ENCODE results near the gene EXOC7.

EXOC7 gene

DNA sequence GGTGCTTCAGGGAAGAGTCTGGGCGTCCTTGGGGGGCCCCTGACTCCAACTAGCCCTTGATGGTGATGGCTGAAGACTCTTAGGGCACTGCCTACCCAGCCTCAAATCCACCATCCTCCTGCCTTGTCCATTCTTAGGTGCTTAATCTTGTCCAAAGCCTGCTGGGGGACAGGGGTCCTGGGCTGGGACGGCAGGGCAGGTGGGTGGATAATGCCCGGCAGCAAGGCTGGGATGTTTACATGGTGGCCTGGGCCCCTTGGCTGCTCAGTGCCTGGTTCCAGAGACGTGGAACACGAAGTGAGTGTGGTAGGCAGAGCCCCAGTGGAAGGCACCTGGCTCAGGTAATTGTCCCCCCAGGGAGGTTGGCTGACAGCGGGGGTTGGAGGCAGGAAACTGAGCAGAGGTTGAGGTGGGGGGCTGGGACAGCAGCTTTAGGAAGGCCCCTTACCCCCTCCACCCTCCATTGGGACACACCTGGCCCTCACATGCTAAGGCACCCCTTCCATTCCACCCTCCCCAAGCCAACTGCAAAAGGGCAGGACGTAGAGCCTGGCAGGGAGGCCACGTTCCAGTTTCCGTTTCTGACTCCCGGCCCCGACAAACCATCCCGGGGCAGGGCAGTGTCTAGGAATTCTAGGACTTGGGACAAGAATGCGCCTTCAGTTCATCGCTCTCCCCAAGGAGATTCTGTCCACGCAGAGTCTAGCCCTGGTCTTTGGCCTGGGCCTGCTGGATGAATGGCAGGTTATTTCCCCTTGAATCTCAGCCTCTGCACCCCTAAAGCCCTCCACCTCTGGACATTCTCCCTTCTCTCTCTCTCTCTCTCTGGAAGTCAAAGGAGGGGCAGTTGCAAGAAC lies 35.5 kb upstream of the EXOC7 start:
- no peak for DNase-seq (ENCODE audit: low read depth in 2 of 2)

DNA sequence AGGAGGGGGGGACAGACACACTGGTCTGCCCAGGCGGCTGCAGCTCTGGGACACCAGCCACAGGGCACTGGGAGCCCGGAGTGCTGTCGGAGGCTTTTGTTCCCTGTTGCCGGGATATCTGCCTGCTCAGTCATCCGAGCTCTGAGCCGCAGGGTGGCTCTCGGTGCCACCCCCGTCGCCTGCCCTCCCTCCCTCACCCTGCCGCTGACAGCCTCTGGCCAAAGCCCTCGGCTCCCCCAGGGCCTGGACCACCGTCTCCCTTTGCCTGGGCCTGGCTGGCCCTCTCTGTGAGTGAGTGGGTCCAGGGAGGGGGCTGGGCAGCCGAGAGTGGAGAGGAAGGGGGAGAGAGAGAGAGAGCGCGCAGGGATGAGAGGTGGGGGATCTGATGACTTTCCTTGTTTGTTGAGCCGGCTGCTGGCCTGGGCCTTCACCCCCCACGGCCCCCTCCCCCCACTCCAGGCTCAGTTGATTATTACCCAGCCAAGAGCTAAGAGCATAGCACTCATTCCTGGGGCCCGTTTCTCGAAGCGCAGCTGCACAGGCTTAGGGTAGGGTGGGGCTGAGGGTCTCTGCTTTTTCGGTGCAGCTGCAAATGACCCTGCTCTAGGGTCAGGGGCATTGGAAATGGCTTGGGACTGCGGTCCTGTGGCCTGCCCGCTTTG lies 34.8 kb upstream of the EXOC7 start:
- DNase-seq (ENCODE audit: low read depth in 2 of 2): no peak

DNA sequence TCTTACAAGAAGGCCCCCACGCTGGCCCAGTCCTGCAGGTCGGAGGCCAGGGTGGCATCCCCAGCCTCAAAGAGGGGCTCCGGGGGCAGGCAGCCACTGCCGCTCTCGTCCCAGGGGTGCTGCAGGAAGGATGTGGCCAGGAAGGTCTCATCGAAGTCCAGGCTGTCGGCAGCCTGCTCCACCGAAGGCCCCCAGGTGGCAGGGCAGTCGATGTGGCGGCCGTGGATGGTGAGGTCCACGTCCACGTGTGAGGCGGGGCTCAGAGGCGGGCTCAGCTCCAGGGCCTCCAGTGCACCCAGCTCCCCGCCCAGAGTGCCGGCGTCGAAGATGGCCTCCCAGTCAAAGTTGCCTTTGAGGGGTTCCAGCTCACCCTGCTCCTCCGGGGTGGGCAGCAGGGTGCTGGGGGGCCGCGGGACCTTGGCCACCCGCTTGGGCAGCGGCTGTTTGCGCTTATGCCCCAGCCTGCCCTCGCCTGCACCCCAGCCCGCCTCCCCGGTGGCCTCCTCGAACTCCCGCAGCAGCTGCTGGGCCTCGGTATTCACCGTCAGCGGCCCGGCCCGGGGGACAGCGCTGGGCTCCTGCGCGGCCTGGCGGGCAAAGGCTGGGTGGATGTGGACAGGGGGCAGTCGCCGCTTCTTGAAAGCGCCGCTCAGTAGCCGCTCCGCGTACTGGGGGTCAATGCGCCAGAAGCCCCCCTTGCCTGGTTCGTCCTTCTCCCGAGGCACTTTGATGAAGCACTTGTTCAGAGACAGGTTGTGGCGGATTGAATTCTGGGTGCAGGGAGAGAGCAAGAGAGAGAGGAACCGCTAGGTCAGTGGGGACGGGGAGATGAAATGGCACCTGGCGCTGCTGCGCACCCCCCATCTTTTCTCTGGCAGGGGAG lies 34.0 kb upstream of the EXOC7 start:
- DNase-seq (ENCODE audit: low read depth in 2 of 2): no peak

- DNase-seq (ENCODE audit: low read depth in 2 of 2): no peak
Measured at GRCh38 chr17:76137001-76137350, 33.4 kb upstream of the EXOC7 start.

DNA sequence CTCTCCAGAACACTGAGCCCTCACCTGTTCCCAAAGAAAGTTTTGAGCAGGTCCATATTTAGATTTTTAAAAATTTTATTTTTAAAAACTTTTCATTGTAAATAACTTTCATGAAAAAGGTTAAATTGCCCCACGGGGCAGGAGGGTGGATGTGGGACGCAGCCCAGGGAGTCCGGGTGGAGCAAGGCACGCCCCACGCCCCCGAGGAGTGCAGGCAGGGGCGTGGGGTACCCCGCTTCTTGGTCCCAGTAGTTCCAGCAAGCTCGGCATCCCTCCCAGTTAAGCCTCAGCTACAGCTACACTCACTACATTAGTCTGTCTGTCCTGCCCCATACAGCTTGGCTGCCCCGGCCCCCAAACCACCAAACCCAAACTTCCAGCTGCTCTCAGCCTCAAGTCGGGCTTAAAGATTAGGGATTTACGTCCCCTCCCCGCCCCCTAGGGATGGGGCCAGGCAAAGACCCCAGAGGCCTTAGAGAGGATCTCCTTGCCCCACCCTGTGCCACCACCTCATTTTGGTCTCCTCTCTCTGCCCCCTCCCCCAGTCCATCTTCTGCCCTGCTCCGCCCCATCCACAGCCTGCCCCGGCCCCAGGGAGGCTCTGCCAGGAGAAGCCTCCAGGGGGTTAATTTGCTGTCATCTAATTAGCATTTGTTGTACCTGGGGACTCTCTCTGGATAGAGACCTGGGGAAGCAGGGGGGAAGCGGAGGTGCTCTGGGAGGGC lies 32.9 kb upstream of the EXOC7 start:
- no peak for DNase-seq (ENCODE audit: low read depth in 2 of 2)

DNA sequence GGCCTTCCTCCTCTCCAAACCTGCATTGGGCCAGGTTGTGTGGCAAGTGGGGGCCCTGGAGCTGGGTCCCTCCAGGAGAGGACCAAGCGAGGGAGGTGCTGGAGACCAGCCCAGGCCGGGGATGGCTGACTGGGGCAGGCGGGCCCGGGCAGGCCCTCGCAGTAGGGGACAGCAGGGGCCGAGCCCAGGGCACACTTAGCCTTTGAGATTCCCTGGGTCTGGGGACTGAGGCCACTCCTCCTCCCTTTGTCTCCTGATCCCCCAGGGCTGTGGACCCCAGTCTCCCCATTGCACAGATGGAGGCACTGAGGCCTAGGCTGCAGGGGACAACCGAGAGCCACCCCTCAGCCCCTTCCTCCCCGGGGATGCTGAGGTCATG lies 32.2 kb upstream of the EXOC7 start:
- no peak for DNase-seq (ENCODE audit: low read depth in 2 of 2)

DNA sequence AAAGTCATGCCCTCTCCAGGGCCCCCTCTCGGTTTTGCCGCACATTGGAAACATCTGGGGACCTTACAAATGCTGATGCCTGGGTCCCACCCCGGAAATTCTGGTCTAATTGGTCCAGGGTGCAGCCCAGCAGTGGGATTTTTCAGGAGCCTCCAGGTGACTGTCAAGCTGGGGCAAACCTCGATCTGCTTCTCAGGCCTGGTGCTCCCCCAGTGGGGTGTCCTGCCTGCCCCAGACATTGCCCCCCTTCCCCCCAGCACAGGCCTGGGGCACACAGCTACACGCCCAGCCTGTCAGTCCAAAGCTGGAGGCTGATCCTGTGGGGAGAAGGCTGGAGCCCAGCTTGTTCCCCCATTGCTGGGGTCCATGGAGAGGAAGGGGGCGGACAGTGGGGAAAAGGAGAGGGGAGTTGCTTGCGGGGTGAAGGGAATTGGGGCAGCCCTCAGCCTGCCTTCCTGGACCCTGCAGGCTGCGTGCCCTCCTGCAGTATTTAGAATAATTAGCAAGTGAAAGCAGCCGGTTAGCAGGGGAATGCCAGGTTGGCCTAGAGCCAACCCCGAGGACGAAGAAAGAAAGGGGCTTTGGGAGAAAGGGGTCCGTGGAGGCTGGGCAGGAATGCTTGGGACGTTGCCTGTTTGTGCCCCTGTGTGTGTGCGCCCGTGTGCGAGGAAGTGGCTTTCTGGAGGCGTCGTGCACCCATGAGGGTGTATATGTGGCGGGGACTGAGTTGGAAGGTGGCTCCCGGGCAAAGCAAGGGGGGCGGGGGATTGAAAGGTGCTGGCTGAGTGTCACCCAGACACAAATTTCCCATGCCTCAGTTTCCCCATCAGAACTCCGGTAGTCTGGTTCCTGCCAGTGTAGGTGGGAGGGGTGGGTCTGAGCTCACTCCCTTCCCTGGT lies 31.6 kb upstream of the EXOC7 start:
- no peak for DNase-seq (ENCODE audit: low read depth in 2 of 2)

DNA sequence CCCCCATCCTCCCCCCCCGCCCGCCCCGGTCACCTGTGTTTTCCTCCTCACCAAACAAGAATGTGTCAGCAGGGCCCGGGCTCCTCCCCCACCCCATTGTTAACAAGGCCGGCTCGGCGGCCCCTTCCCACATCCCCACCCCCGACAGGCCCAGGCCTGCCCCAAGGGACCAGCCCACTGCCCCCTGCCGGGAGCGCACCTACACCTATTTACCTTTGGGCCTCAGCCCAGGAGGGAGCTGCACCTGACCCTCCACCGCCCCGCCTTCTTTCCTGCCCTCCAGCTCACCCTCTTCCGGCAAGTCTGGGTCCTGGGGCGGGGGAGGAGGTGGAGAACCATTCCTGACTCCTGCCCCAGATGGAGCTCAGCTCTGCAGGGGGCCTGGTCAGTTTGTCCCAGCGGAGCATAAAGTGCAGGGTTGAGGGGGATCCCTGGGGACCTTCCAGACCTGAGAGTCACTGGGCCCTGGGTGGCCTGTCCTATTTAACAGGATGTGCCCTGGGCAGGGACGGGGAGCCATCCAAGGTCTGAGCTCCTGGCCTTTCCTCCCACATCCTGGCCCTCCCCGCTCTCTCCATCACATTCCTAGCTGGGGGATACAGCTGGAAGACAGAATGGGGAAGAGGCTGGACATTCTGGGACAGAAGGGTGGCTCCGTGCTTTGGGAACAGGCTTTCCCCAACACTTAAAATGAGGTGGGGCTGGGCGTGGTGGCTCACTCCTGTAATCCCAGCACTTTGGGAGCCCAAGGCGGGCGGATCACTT lies 29.2 kb upstream of the EXOC7 start:
- no peak for DNase-seq (ENCODE audit: low read depth in 2 of 2)

GRCh38 chr17:76131692-76132573 lies 28.3 kb upstream of the EXOC7 start:
- no peak for DNase-seq (ENCODE audit: low read depth in 2 of 2)

GRCh38 chr17:76131051-76131691 lies 27.6 kb upstream of the EXOC7 start:
- no peak for DNase-seq (ENCODE audit: low read depth in 2 of 2)

DNA sequence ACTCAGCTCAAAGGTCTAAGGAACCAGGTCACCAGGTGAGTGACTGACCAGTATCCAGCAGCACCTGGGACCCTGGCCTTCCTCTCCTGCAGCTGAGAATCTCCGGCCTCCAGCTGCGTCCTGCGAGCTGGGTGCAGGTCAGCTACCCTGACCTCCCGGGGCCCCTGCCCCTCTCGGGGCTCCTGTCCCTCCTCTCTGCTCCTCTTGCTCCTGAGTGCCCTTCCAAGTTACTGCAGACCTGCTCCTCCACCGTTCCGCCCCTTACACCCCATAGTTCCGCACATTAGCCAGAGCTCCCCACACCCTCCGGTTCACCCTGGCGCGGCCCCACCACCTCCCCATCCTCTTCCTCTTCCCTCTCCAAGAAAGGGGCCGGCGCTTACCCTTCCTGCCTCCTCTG lies 26.9 kb upstream of the EXOC7 start:
- no peak for DNase-seq (ENCODE audit: low read depth in 2 of 2)

GRCh38 chr17:76125922-76126321 lies 22.3 kb upstream of the EXOC7 start:
- no peak for DNase-seq (ENCODE audit: low read depth in 2 of 2)

GRCh38 chr17:76125391-76125675 lies 21.7 kb upstream of the EXOC7 start:
- no peak for DNase-seq (ENCODE audit: low read depth in 2 of 2)

DNA sequence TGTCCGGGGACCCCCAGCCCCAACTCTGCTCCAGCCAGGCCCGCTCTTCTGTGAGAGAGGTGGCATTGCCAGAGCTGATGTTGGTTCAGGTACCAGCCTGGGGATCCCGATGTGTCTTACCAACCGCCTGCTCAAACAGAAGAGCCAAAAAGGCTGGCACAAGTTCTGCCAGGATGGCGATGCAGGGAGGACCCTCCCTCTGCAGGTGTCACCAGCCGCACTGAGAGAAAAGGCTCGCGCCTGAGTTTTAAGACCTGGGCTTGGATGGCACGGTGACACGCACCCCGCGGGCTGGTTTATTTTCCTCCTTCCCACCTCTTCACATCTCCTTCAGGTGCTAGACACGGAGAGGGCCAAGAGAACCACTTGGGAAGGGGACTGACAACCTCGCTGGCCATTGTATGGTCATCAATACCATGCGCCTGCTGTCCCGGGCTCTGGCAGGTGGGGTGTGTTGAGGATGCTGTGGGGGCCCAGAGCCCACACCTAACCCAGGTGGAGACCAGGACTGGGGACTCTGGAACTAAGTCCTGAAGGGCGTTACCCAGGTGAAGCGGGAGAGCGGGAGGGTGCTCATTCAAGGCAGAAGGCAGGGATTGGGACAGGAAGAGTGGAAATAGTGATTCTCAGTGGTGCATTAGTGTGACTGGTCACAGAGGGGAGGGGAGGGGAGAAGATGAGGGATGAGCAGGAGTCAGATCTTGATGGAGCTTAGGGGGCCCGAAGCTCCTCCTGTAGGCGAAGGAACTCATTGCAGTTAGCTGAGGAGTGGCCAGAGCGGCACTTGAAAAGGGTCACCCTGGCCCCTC lies 21.2 kb upstream of the EXOC7 start:
- DNase-seq (ENCODE audit: low read depth in 2 of 2): no peak

DNA sequence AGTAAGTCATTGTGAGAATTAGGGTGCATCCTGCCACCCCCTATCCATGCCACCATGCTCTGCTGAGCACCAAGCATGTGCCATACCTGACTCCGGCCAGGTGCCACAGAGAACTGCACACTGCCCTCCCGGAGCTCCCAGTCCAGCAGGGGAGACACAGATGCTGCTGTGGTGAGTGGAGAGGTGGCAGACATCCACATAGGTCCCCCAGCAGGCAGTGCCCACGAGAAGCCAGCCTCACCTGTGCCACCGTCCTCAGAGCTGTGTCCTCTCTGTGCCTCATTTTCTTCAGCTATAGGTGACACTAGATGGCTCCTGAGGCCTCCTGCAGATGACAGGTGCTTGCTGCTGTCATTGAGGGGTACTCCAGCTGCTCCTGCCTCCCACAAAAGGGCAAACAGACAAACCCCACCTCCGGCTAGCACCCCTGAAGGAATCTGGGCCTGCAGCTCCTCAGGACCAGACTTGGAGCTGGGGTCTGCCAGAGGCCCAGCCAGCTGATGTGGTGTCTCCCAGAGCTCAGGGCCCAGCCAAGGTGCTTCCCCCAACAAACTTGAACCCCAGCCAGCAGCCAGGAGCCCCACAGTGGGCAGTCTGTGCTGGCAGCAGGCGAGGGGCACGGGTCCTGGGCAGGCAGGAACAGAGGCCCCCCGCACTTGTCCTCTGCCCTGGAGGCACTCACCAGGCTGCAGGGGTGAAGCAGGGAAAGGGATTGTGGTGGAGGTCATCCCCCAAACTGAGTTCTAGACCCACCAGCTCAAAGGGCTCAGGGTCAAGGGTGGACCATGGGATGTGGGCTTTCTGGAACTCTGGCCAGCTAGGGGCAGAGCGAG lies 20.4 kb upstream of the EXOC7 start:
- no peak for DNase-seq (ENCODE audit: low read depth in 2 of 2)

- no peak for DNase-seq (ENCODE audit: low read depth in 2 of 2)
Measured at GRCh38 chr17:76123191-76123499, 19.6 kb upstream of the EXOC7 start.

All from activated CD8-positive, alpha-beta memory T cell treated with anti-CD3 and anti-CD28 coated beads for 4 hours (primary cell).